ENCODE data around the gene PPP6R2.

PPP6R2 gene

GRCh38 chr22:50488886-50489285 is 145.8 kb downstream of the PPP6R2 start:
- DNase-seq (ENCODE audit: low read depth, low spot score): no peak
- Histone ChIP-seq H3K27me3 (ENCODE audit: insufficient read depth, insufficient read length) (no peaks in the 10 kb centered on the region), H3K4me3 (ENCODE audit: insufficient read length, low read depth) (no peak overlapping the region), H3K36me3 (ENCODE audit: insufficient read depth, insufficient read length, low read length) (no peaks in the 10 kb centered on the region), H3K9me3 (ENCODE audit: insufficient read depth, low read length) (no peaks in the 10 kb centered on the region), H3K9ac (ENCODE audit: insufficient read length, low read depth) (no peak overlapping the region), H3K4me1 (ENCODE audit: insufficient read depth, insufficient read length) (peaks cover 4% of the 10 kb centered on the region)
- TF ChIP-seq YY1 (IDR thresholded peaks at IDR 0.05; ENCODE audit: insufficient read depth, insufficient read length) (no peak), SUZ12 (IDR thresholded peaks at IDR 0.05; ENCODE audit: extremely low read depth, insufficient read depth, insufficient read length) (no peak), ZNF274 (IDR thresholded peaks at IDR 0.05; ENCODE audit: low read depth, low read length) (no peak)

GRCh38 chr22:50489363-50490243 is 146.5 kb downstream of the PPP6R2 start:
- H3K4me1 ChIP-seq (ENCODE audit: insufficient read depth, insufficient read length): no peaks in the 10 kb centered on the region
- TF ChIP-seq YY1 (IDR thresholded peaks at IDR 0.05; ENCODE audit: insufficient read depth, insufficient read length): no peak
- no peak for TF ChIP-seq ZNF274 (IDR thresholded peaks at IDR 0.05; ENCODE audit: low read depth, low read length)
- TF ChIP-seq SUZ12 (IDR thresholded peaks at IDR 0.05; ENCODE audit: extremely low read depth, insufficient read depth, insufficient read length): no peak
- no peak overlapping the region for H3K4me3 ChIP-seq (ENCODE audit: insufficient read length, low read depth)
- no peak for DNase-seq (ENCODE audit: low read depth, low spot score)
- no peaks in the 10 kb centered on the region for H3K36me3 ChIP-seq (ENCODE audit: insufficient read depth, insufficient read length, low read length)
- no peaks in the 10 kb centered on the region for H3K27me3 ChIP-seq (ENCODE audit: insufficient read depth, insufficient read length)
- no peaks in the 10 kb centered on the region for H3K9me3 ChIP-seq (ENCODE audit: insufficient read depth, low read length)
- H3K9ac ChIP-seq (ENCODE audit: insufficient read length, low read depth): peak overlapping the region; percentile 21

- no peak overlapping the region for H3K9ac ChIP-seq (ENCODE audit: insufficient read length, low read depth)
- TF ChIP-seq SUZ12 (IDR thresholded peaks at IDR 0.05; ENCODE audit: extremely low read depth, insufficient read depth, insufficient read length) (no peak), ZNF274 (IDR thresholded peaks at IDR 0.05; ENCODE audit: low read depth, low read length) (no peak), YY1 (IDR thresholded peaks at IDR 0.05; ENCODE audit: insufficient read depth, insufficient read length) (no peak)
- H3K27me3 ChIP-seq (ENCODE audit: insufficient read depth, insufficient read length): no peaks in the 10 kb centered on the region
- H3K36me3 ChIP-seq (ENCODE audit: insufficient read depth, insufficient read length, low read length): no peaks in the 10 kb centered on the region
- no peak overlapping the region for H3K4me3 ChIP-seq (ENCODE audit: insufficient read length, low read depth)
- DNase-seq (ENCODE audit: low read depth, low spot score): no peak
- H3K4me1 ChIP-seq (ENCODE audit: insufficient read depth, insufficient read length): no peaks in the 10 kb centered on the region
- H3K9me3 ChIP-seq (ENCODE audit: insufficient read depth, low read length): no peaks in the 10 kb centered on the region
Measured at GRCh38 chr22:50490531-50491308, 147.6 kb downstream of the PPP6R2 start.

Data from NT2/D1 (cell line).